Vein endothelial cell (primary cell): Measurements from ENCODE around the gene HAX1. TPM values are rescaled to one million over a fixed set of nuclear protein-coding genes. Genes with fewer than 3 reads are reported as not detected.

Experiments
- small RNA-seq: library from RNA; depleted of rRNA; stranded (forward); fragments of <200 nt; gene quantifications from one replicate; pipeline ENCODE3, GENCODE V24; 2012
- total RNA-seq: library from RNA; depleted of rRNA; stranded (reverse); fragments of >200 nt; gene quantifications from 2 replicates; pipeline ENCODE4 v1.2.3, GENCODE V29; 2012

The HAX1 gene
- 116 and 120 TPM in 2 replicates for total RNA-seq

DNA sequence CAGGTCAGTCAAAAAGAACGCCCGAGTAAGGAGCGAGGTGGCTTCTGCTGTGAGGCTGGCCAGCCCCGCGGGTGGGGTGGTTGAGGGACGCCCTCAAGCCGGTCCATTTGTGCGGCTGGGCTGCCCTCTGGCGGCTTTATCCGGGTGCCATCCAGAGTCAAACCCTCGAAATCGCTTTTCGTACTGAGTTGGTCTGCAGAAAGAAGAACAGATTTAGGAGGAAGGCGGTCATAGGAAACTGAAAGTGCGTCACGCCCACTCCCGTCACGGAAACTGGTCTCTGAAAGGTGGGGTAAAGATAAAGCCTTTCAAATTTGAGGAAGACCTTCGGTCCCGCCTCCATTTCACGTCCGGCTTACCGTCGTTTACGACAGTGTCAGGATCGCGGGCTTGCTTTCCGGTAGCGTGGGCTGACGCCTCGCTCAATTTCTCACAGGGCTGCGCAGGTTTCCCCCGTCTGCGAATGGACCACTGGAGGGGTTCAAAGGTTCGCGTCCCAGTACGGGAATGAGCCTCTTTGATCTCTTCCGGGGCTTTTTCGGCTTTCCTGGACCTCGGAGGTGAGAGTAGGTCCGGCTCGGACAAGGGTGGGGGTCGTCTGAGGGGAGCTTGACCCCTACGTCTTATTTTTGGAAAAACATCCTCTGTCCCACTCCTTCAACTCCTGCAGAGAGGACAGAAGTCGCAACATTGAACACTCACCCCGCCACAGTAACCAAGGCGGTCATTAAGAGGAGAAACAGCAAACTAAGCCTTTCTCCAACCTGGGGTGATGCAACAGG is at the start of gene HAX1:
HAX1 (plus strand) TSS at position 413 of the 782 bp plus-strand sequence; CDS start at position 508, 95 bp downstream.

DNA sequence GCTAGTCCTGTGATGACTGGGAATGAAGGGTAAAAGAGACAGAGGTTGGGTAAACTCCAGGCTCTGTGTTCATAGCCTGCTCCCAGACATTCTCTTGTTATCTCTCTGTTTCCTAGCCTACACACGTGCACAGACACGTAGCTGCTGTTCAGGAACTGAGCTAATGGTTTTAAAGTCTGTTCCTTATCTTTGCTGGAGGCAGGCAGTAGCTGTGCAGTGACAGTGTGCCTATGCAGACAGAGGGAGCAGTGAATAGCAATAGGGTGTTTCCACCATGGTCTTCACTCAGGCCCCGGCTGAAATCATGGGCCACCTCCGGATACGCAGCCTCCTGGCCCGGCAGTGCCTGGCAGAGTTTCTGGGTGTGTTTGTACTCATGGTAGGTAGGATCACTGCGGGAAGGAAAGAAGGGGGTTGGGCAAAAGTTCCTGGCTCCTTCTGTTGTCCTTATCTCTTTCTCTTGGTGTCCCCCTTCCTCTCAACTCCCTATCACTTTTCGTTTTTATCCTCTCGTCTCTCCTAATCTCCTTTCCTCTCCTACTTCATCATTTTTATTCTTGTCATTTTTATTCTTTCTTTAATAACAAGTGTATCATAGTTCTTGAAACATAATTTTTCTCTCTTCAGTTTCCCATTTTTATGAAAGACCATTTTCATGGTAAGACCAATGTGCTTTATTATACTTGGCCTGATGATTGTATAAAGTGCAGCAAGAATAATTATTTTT is 48.6 kb downstream of the HAX1 start, which contains the start of gene AQP10:
AQP10 (plus strand) TSS at position 212 of the 727 bp plus-strand sequence; CDS start at position 275, 63 bp downstream.

GRCh38 chr1:154324669-154325582 is 52.5 kb downstream of the HAX1 start, which contains the start of gene ATP8B2:
Gene ATP8B2, plus strand, starts transcription at chr1:154325525. Its CDS starts 2,617 bp downstream, at chr1:154328142.

Small RNA genes within 50 kb of the gene (small RNA-seq; reads per million reads assigned to genes)
- gene RF00273 (not detected), gene RNU6-121P (not detected), gene RNU6-239P (not detected), gene SNORA58B (not detected)

Other genes with a start within 250 kb of the HAX1 start
- under 0.01 and 0.10 TPM in 2 replicates for gene NUP210L, start 117.6 kb upstream of the HAX1 start, total RNA-seq
- gene TPM3, start 80.5 kb upstream of the HAX1 start, total RNA-seq = 741 and 1,680 TPM in 2 replicates
- not detected in 2 replicates for gene CFAP141, start 66.3 kb upstream of the HAX1 start, total RNA-seq
- 129 and 154 TPM in 2 replicates for gene UBAP2L, start 51.7 kb upstream of the HAX1 start, total RNA-seq
- 0.65 TPM in 1 of 2 replicates, not detected in the other for gene AQP10, start 48.5 kb downstream of the HAX1 start, total RNA-seq
- 82.0 and 84.5 TPM in 2 replicates for gene ATP8B2, start 52.9 kb downstream of the HAX1 start, total RNA-seq
- gene IL6R, start 132.7 kb downstream of the HAX1 start, total RNA-seq = 6.9 and 8.5 TPM in 2 replicates
- 2.9 and 4.8 TPM in 2 replicates for gene TDRD10, start 229.6 kb downstream of the HAX1 start, total RNA-seq
- gene SHE, start 229.8 kb downstream of the HAX1 start, total RNA-seq = 66.0 and 81.9 TPM in 2 replicates